Smooth muscle cell (in vitro differentiated cells): ENCODE results near the gene RERG. TPM values are rescaled to one million over a fixed set of nuclear protein-coding genes. Genes with fewer than 3 reads are reported as not detected.
A peak's percentile ranks its signal among the peaks of the same experiment; 100 is the strongest.

Experiments
- DNase-seq: peaks from one replicate; lab custom pipeline; 2025; ENCODE audit not compliant: unreplicated experiment; lab: John Stamatoyannopoulos, UW
- H2AFZ ChIP-seq: fragments of 200-600 bp; sonication (generic); 2 replicates; pipeline ENCODE4 v1.6.0; 2016; ENCODE audit warnings: antibody characterized with exemption, low read depth, mild to moderate bottlenecking
- H3F3A ChIP-seq: fragments of 200-600 bp; sonication (generic); 2 replicates; pipeline ENCODE4 v1.6.0; 2017; ENCODE audit warnings: antibody characterized with exemption, low read depth
- H3K27ac ChIP-seq: fragments of 200-600 bp; sonication (generic); 2 replicates; pipeline ENCODE4 v1.5.1; 2016; ENCODE audit warnings: low read depth, mild to moderate bottlenecking
- H3K27me3 ChIP-seq: fragments of 200-600 bp; sonication (generic); 2 replicates; pipeline ENCODE4 v1.6.1; 2016; ENCODE audit warnings: low read depth, mild to moderate bottlenecking
- H3K36me3 ChIP-seq: fragments of 200-600 bp; sonication (generic); 2 replicates; pipeline ENCODE4 v1.5.1; 2016; ENCODE audit warnings: low read depth
- H3K4me1 ChIP-seq: fragments of 200-600 bp; sonication (generic); 2 replicates; pipeline ENCODE4 v1.5.1; 2016; ENCODE audit warnings: low read depth
- H3K4me2 ChIP-seq: fragments of 200-600 bp; sonication (generic); 2 replicates; pipeline ENCODE4 v1.6.0; 2016; ENCODE audit warnings: mild to moderate bottlenecking
- H3K4me3 ChIP-seq: fragments of 200-600 bp; sonication (generic); 2 replicates; pipeline ENCODE4 v1.5.1; 2016; ENCODE audit warnings: mild to moderate bottlenecking
- H3K79me2 ChIP-seq: fragments of 200-600 bp; sonication (generic); 2 replicates; pipeline ENCODE4 v1.6.0; 2016; ENCODE audit warnings: low read depth, mild to moderate bottlenecking
- H3K9ac ChIP-seq: fragments of 200-600 bp; sonication (generic); 2 replicates; pipeline ENCODE4 v1.6.0; 2016; ENCODE audit warnings: low read depth
- H3K9me3 ChIP-seq: fragments of 200-600 bp; sonication (generic); replicated peaks from 2 replicates; pipeline ENCODE4 v1.5.1; 2016; ENCODE audit warnings: low read depth
- H4K20me1 ChIP-seq: fragments of 200-600 bp; sonication (generic); 2 replicates; pipeline ENCODE4 v1.6.0; 2016; ENCODE audit warnings: low read depth
- WGBS: methylation state at CpG from one replicate; pipeline ENCODE4 v1.1.7; 2016; ENCODE audit warnings: low lambda C conversion rate; 5-methylcytosine and 5-hydroxymethylcytosine counted together
- polyA plus RNA-seq: library from polyadenylated mRNA; unstranded; fragments of >200 nt; fragmentation: Nextera tagmentation; extraction: Ambion mirVana; gene quantifications from 2 replicates; pipeline ENCODE4 v1.2.1, GENCODE V29; 2016
- total RNA-seq: library from RNA; depleted of rRNA; stranded (reverse); fragments of >200 nt; gene quantifications from 2 replicates; pipeline ENCODE4 v1.2.3, GENCODE V29; 2014
- TF ChIP-seq, protein P1 (sequence below): fragments of 200-600 bp; sonication (generic); IDR thresholded peaks from 2 replicates; pipeline ENCODE4 v1.5.1; 2017; ENCODE audit warnings: borderline replicate concordance, mild to moderate bottlenecking, antibody characterized with exemption; ENCODE audit not compliant: insufficient read depth, poor library complexity, severe bottlenecking

Gene RERG
- total and polyA plus RNA-seq, 2 experiments from 2014 or later: 0.04 TPM; not detected in 1

DNA sequence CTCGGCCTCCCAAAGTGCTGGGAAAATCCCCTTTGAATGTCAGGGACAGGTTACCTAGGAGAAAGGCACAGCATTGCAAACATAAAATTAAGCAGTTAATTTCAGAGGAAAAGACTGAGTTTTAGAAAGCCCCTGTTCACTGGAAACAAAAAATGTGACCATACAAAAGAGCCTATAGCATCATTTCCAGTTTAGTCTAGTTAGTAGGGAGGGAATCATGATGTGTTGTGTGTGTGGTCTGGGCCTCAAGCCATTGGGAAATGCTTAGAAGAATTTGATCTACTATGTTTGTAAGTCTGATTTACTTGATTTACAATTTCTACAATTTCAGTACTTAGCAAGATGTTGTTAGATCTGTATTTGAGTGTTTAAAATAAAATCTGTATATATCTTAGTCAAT, 47.1 kb upstream of the RERG start:
- Histone ChIP-seq H3K4me2 (no peak overlapping the region), H4K20me1 (no peaks in the 10 kb centered on the region), H2AFZ (no peak overlapping the region), H3K9ac (no peak overlapping the region), H3K36me3 (no peaks in the 10 kb centered on the region), H3K9me3 (no peaks in the 10 kb centered on the region), H3K4me1 (no peaks in the 10 kb centered on the region), H3K4me3 (no peak overlapping the region), H3K27me3 (no peaks in the 10 kb centered on the region), H3K27ac (no peak overlapping the region), H3F3A (no peaks in the 10 kb centered on the region), H3K79me2 (no peaks in the 10 kb centered on the region)
- TF ChIP-seq, protein P1, sequence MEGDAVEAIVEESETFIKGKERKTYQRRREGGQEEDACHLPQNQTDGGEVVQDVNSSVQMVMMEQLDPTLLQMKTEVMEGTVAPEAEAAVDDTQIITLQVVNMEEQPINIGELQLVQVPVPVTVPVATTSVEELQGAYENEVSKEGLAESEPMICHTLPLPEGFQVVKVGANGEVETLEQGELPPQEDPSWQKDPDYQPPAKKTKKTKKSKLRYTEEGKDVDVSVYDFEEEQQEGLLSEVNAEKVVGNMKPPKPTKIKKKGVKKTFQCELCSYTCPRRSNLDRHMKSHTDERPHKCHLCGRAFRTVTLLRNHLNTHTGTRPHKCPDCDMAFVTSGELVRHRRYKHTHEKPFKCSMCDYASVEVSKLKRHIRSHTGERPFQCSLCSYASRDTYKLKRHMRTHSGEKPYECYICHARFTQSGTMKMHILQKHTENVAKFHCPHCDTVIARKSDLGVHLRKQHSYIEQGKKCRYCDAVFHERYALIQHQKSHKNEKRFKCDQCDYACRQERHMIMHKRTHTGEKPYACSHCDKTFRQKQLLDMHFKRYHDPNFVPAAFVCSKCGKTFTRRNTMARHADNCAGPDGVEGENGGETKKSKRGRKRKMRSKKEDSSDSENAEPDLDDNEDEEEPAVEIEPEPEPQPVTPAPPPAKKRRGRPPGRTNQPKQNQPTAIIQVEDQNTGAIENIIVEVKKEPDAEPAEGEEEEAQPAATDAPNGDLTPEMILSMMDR: no peak
- DNase-seq: no peak
- WGBS: 95% methylated on average over 1 of the region's 1 CpG

DNA sequence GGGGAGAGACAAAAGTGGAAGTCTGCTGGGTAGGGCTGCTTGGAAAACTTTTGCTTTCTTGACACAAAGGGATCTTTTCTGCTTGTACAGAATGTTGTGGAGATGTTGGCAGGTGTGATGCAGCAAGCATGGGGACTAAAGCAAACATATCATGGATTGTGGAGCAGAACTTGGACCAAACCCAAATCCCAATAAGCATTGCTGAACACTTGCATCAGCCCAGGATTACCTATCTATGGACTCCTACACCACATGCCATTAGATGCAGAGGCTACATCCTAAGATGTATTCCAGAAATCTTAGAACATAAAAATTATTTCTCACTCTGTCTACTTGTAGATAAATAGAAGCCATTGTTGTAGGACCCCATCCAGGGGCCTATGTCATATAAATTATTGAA, 44.7 kb upstream of the RERG start:
- H3K9me3 ChIP-seq: no peaks in the 10 kb centered on the region
- no peak for DNase-seq
- TF ChIP-seq, protein P1: no peak

DNA sequence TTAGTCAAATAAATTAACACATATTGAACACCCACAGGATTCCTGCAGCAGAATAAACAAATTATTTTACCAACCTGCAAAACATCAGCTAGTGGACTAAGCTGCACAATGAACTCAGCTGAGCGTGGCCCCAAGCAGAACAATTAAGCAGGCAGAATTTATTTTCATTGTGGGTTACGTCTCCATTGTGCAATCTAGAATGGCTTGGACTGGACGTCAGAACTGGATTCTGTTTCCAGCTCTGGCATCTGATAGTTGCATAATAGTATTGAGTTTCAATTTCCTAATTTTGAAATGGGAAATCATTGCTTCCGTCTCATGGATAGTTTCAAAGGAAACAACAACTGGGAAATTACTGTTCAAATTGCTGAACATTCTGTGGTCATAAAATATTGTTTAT, 35.5 kb upstream of the RERG start:
- H3K4me1 ChIP-seq: peaks cover 6% of the 10 kb centered on the region
- H3K9me3 ChIP-seq: no peaks in the 10 kb centered on the region
- H3K27ac ChIP-seq: no peak overlapping the region
- H3K9ac ChIP-seq: no peak overlapping the region
- H3F3A ChIP-seq: no peaks in the 10 kb centered on the region
- peaks cover 48% of the 10 kb centered on the region for H3K27me3 ChIP-seq
- TF ChIP-seq, protein P1: no peak
- no peak for DNase-seq
- H4K20me1 ChIP-seq: no peaks in the 10 kb centered on the region
- no peak overlapping the region for H3K4me3 ChIP-seq
- H3K79me2 ChIP-seq: no peaks in the 10 kb centered on the region
- H3K4me2 ChIP-seq: no peak overlapping the region
- no peak overlapping the region for H2AFZ ChIP-seq
- 71% methylated on average over 4 of the region's 4 CpGs for WGBS
- no peaks in the 10 kb centered on the region for H3K36me3 ChIP-seq

More for the DNA sequence above, 44.7 kb upstream of the RERG start:
- H3K4me1 ChIP-seq: no peaks in the 10 kb centered on the region
- H3K9ac ChIP-seq: no peak overlapping the region
- no peaks in the 10 kb centered on the region for H3K79me2 ChIP-seq
- H4K20me1 ChIP-seq: no peaks in the 10 kb centered on the region
- H3K27ac ChIP-seq: no peak overlapping the region
- no peaks in the 10 kb centered on the region for H3F3A ChIP-seq
- H2AFZ ChIP-seq: no peak overlapping the region
- no peaks in the 10 kb centered on the region for H3K36me3 ChIP-seq
- no peak overlapping the region for H3K4me2 ChIP-seq
- H3K4me3 ChIP-seq: no peak overlapping the region
- no peaks in the 10 kb centered on the region for H3K27me3 ChIP-seq

DNA sequence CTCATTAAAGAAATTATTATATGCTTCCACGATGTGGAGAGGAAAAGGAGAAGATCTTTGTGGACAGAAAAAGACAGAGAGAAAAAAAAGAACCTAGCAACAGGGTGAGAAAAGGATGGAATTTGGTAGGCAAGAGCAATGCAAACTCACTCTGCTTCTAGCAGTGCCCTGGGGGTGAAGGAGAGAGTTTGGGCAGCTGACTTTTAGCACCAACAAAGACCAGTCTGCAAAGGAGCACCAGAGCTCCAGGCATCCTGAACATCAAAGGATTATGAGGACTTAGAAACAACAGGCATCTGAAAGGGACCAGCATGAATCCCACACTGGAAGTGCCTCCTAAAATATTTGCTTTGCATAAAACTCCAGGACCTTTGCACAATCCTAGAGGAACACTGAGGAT, 32.8 kb upstream of the RERG start:
- H3K9me3 ChIP-seq: no peaks in the 10 kb centered on the region
- no peak overlapping the region for H3K4me3 ChIP-seq
- no peaks in the 10 kb centered on the region for H3K79me2 ChIP-seq
- H3K4me1 ChIP-seq: peaks cover 6% of the 10 kb centered on the region
- no peak overlapping the region for H3K4me2 ChIP-seq
- peaks cover 53% of the 10 kb centered on the region for H3K27me3 ChIP-seq
- H3K36me3 ChIP-seq: no peaks in the 10 kb centered on the region
- TF ChIP-seq, protein P1: no peak
- H4K20me1 ChIP-seq: no peaks in the 10 kb centered on the region
- no peak overlapping the region for H3K27ac ChIP-seq
- H3K9ac ChIP-seq: no peak overlapping the region
- 66% methylated on average over 1 of the region's 1 CpG for WGBS
- no peak for DNase-seq
- no peaks in the 10 kb centered on the region for H3F3A ChIP-seq
- H2AFZ ChIP-seq: peak overlapping the region; percentile 29
